OCI-LY3 (cell line): Measurements from ENCODE around the gene PTPRH.

Experiments
- H2AFZ ChIP-seq: fragments of 200-600, 300-600 bp; shearing (Covaris generic); 2 replicates; pipeline ENCODE4 v1.6.0; 2014; ENCODE audit warnings: antibody characterized with exemption, low read depth, low read length
- H3K27ac ChIP-seq: fragments of 200-600, 300-600 bp; sonication (generic); 2 replicates; pipeline ENCODE4 v1.5.1; 2014; ENCODE audit warnings: mild to moderate bottlenecking, low read length, moderate library complexity, mixed read lengths
- H3K27me3 ChIP-seq: fragments of 200-600, 300-600 bp; sonication (generic); 2 replicates; pipeline ENCODE4 v1.6.1; 2014; ENCODE audit warnings: low read depth, low read length, mixed read lengths
- H3K36me3 ChIP-seq: fragments of 200-600, 300-600 bp; sonication (generic); replicated peaks from 2 replicates; pipeline ENCODE3; 2014; ENCODE audit warnings: low read depth, low read length, mixed read lengths
- H3K4me1 ChIP-seq: fragments of 300-600, 200-600 bp; sonication (generic); 2 replicates; pipeline ENCODE4 v1.6.1; 2014; ENCODE audit warnings: low read length, mixed read lengths
- H3K4me2 ChIP-seq: fragments of 200-600, 300-600 bp; sonication (generic); 2 replicates; pipeline ENCODE4 v1.6.1; 2014; ENCODE audit warnings: low read length, mixed read lengths
- H3K4me3 ChIP-seq: fragments of 300-600, 200-600 bp; sonication (generic); 2 replicates; pipeline ENCODE4 v1.5.1; 2014; ENCODE audit warnings: antibody characterized with exemption, mild to moderate bottlenecking, low read length, moderate library complexity
- H3K79me2 ChIP-seq: fragments of 300-600, 200-600 bp; shearing (Covaris generic); 2 replicates; pipeline ENCODE4 v1.6.1; 2014; ENCODE audit warnings: mild to moderate bottlenecking, low read length, mixed read lengths
- H3K9ac ChIP-seq: fragments of 300-600, 200-600 bp; shearing (Covaris generic); 2 replicates; pipeline ENCODE4 v1.6.0; 2014; ENCODE audit warnings: mild to moderate bottlenecking, low read length, moderate library complexity
- H3K9me3 ChIP-seq: fragments of 200-600, 300-600 bp; shearing (Covaris generic); 2 replicates; pipeline ENCODE4 v1.6.1; 2014; ENCODE audit warnings: low read length, mixed read lengths; ENCODE audit not compliant: insufficient read depth
- H4K20me1 ChIP-seq: fragments of 200-600, 300-600 bp; sonication (generic); 2 replicates; pipeline ENCODE4 v1.6.1; 2016; ENCODE audit warnings: low read length, mixed read lengths; ENCODE audit not compliant: insufficient read depth
- CTCF ChIP-seq: fragments of 200-600, 300-600 bp; sonication (generic); IDR thresholded peaks from 2 replicates; pipeline ENCODE4 v1.5.1; 2014; ENCODE audit warnings: antibody characterized with exemption, low read length, low read depth
- EZH2phosphoT487 ChIP-seq: fragments of 200-600 bp; shearing (Covaris generic); IDR thresholded peaks from 2 replicates; pipeline ENCODE4 v1.6.1; 2018; ENCODE audit warnings: antibody characterized with exemption, mixed run types, low read depth

The PTPRH gene

GRCh38 chr19:55132453-55133129, 76.7 kb downstream of the PTPRH start:
- no peaks in the 10 kb centered on the region for H3K79me2 ChIP-seq
- peak overlapping the region; percentile 50 for H3K9ac ChIP-seq
- H3K36me3 ChIP-seq, result no peaks in the 10 kb centered on the region
- peak overlapping the region; percentile 60 for H3K4me2 ChIP-seq
- peak overlapping the region; percentile 50 for H2AFZ ChIP-seq
- TF ChIP-seq CTCF, result peak; percentile 66
- TF ChIP-seq EZH2phosphoT487, result no peak
- no peak overlapping the region for H3K27ac ChIP-seq
- H3K27me3 ChIP-seq, result peaks cover 20% of the 10 kb centered on the region
- peaks cover 36% of the 10 kb centered on the region for H3K4me1 ChIP-seq
- H3K4me3 ChIP-seq, result peak overlapping the region; percentile 67
- no peaks in the 10 kb centered on the region for H4K20me1 ChIP-seq
- H3K9me3 ChIP-seq, result no peaks in the 10 kb centered on the region

- no peaks in the 10 kb centered on the region for H4K20me1 ChIP-seq
- no peaks in the 10 kb centered on the region for H3K9me3 ChIP-seq
- no peaks in the 10 kb centered on the region for H3K36me3 ChIP-seq
- H3K4me3 ChIP-seq, result no peak overlapping the region
- no peaks in the 10 kb centered on the region for H3K79me2 ChIP-seq
- H3K4me1 ChIP-seq, result peaks cover 36% of the 10 kb centered on the region
- no peak overlapping the region for H3K9ac ChIP-seq
- H3K27ac ChIP-seq, result no peak overlapping the region
- TF ChIP-seq EZH2phosphoT487 (no peak), CTCF (no peak)
- no peak overlapping the region for H2AFZ ChIP-seq
- no peak overlapping the region for H3K4me2 ChIP-seq
- peaks cover 18% of the 10 kb centered on the region for H3K27me3 ChIP-seq
These were observed 77.9 kb downstream of the PTPRH start for GRCh38 chr19:55131421-55131820.
